K562 (cell line): Measurements from ENCODE around the gene TRIOBP. TPM values are rescaled to one million over a fixed set of nuclear protein-coding genes. Genes with fewer than 3 reads are reported as not detected.
A peak's percentile ranks its signal among the peaks of the same experiment; 100 is the strongest.

ENCODE experiments used
- ARID3B ChIP-seq: fragments of 250-450 bp; sonication (Bioruptor Pico); IDR thresholded peaks from 2 replicates; pipeline ENCODE4 v1.4.0; 2020; ENCODE audit warnings: borderline replicate concordance
- BRD4 ChIP-seq: fragments of 200-600 bp; sonication (generic); IDR thresholded peaks from 2 replicates; pipeline ENCODE4 v1.6.1; 2017; ENCODE audit warnings: inconsistent platforms
- FUS ChIP-seq: fragments of 200-400 bp; formaldehyde crosslinking; optimal IDR thresholded peaks from 2 replicates; pipeline ENCODE3; 2017; ENCODE audit warnings: low read depth, low read length
- GTF2F1 ChIP-seq: IDR thresholded peaks from 2 replicates; pipeline ENCODE4 v1.6.1; 2011; ENCODE audit warnings: low read depth, low read length, improper control_type of control experiment
- HDAC2 ChIP-seq: fragments of 450-650 bp; IDR thresholded peaks from 2 replicates; pipeline ENCODE4 v1.6.1; 2016; ENCODE audit warnings: mild to moderate bottlenecking
- IFI16 ChIP-seq: fragments of 250-450 bp; sonication (Bioruptor Pico); IDR thresholded peaks from 2 replicates; pipeline ENCODE4 v2.1.2; 2022; ENCODE audit warnings: mild to moderate bottlenecking, inconsistent platforms
- KAT8 ChIP-seq: fragments of 450-650 bp; IDR thresholded peaks from 2 replicates; pipeline ENCODE4 v1.6.1; 2016; ENCODE audit warnings: low read depth, mild to moderate bottlenecking
- MCM5 ChIP-seq: fragments of 450-650 bp; IDR thresholded peaks from 2 replicates; pipeline ENCODE4 v1.6.1; 2016; ENCODE audit warnings: low read depth
- NCOR1 ChIP-seq: fragments of 450-650 bp; IDR thresholded peaks from 2 replicates; pipeline ENCODE4 v1.6.1; 2016; ENCODE audit warnings: mild to moderate bottlenecking, moderate library complexity
- PBX2 ChIP-seq, 2 experiments: IDR thresholded peaks in 1 of 2; conservative IDR thresholded peaks in 1 of 2; 2 replicates each; pipeline ENCODE4 v1.6.1; 2016; ENCODE audit warnings: low read depth in 2 of 2, mild to moderate bottlenecking in 1 of 2, missing compliant biosample characterization in 1 of 2, missing genetic modification characterization in 1 of 2, moderate library complexity in 1 of 2
- PHB ChIP-seq: fragments of 250-450 bp; sonication (Bioruptor Pico); IDR thresholded peaks from 2 replicates; pipeline ENCODE4 v1.5.0; 2021
- SFPQ ChIP-seq: fragments of 200-400 bp; formaldehyde crosslinking; IDR thresholded peaks from 2 replicates; pipeline ENCODE4 v1.6.1; 2017; ENCODE audit warnings: mild to moderate bottlenecking, low read depth, low read length, moderate library complexity
- SLC30A9 ChIP-seq: fragments of 250-450 bp; sonication (Bioruptor Pico); IDR thresholded peaks from 2 replicates; pipeline ENCODE4 v1.8.0; 2022; ENCODE audit warnings: mild to moderate bottlenecking, moderate library complexity
- SMARCA4 ChIP-seq: fragments of 450-650 bp; IDR thresholded peaks from 2 replicates; pipeline ENCODE4 v1.6.1; 2016
- SMARCB1 ChIP-seq: IDR thresholded peaks from 2 replicates; pipeline ENCODE4 v1.6.1; 2011; ENCODE audit warnings: improper control_type of control experiment, low read depth; ENCODE audit not compliant: insufficient read length
- SMARCE1 ChIP-seq: fragments of 450-650 bp; IDR thresholded peaks from 2 replicates; pipeline ENCODE4 v1.7.1; 2016; ENCODE audit warnings: mild to moderate bottlenecking
- YY1 ChIP-seq, 3 experiments: IDR thresholded peaks; 2 replicates each; pipeline ENCODE4 v1.6.1; 2011; ENCODE audit warnings: low read length in 2 of 3, mild to moderate bottlenecking in 2 of 3, moderate library complexity in 2 of 3, borderline replicate concordance in 1 of 3, control low read depth in 1 of 3, low read depth in 1 of 3; ENCODE audit not compliant: insufficient read depth in 3 of 3, insufficient replicate concordance in 2 of 3, control insufficient read depth in 1 of 3, insufficient read length in 1 of 3; ENCODE audit errors: extremely low read depth in 1 of 3
- ZNF140 ChIP-seq: fragments of 250-450 bp; sonication (Bioruptor Pico); IDR thresholded peaks from 2 replicates; pipeline ENCODE4 v1.8.0; 2021; ENCODE audit warnings: moderate library complexity, mild to moderate bottlenecking, inconsistent platforms
- ZNF232 ChIP-seq: sonication (generic); formaldehyde crosslinking; IDR thresholded peaks from 2 replicates; pipeline ENCODE4 v1.8.0; 2022; ENCODE audit warnings: mild to moderate bottlenecking, missing genetic modification reagents
- ZNF239 ChIP-seq: fragments of 250-450 bp; sonication (Bioruptor Pico); IDR thresholded peaks from 2 replicates; pipeline ENCODE4 v1.4.0; 2020; ENCODE audit warnings: mild to moderate bottlenecking
- ZNF431 ChIP-seq: sonication (generic); formaldehyde crosslinking; IDR thresholded peaks from 2 replicates; pipeline ENCODE4 v1.8.0; 2022; ENCODE audit warnings: mild to moderate bottlenecking, missing genetic modification reagents
- ZNF511 ChIP-seq: sonication (generic); formaldehyde crosslinking; IDR thresholded peaks from 2 replicates; pipeline ENCODE4 v1.8.0; 2022; ENCODE audit warnings: mild to moderate bottlenecking, missing genetic modification reagents
- polyA plus RNA-seq, 8 experiments: library from polyadenylated mRNA; depleted of rRNA in 4 of 8; stranded (reverse) in 5 of 8; unstranded in 3 of 8; fragments of >200 nt; fragmentation: Nextera tagmentation in 2 of 8; fragmentation: Illumina TruSeq in 1 of 8; extraction: Ambion mirVana in 2 of 8; extraction: Trizol in 1 of 8; gene quantifications; 2 replicates each; pipeline versions ENCODE4 v1.2.1 to v1.2.3, GENCODE V29; 2011 to 2014; ENCODE audit warnings: inconsistent platforms in 1 of 8, missing spikeins in 1 of 8
- total RNA-seq, 7 experiments: library from RNA; depleted of rRNA in 6 of 7; stranded (reverse); fragments of >200 nt in 6 of 7; fragmentation: Illumina TruSeq in 2 of 7; extraction: Trizol in 2 of 7; gene quantifications; 2 replicates each; pipeline versions ENCODE4 v1.2.1 to v1.2.3, GENCODE V29; 2011 to 2021; ENCODE audit warnings: low replicate concordance in 1 of 7

TRIOBP gene
- total and polyA plus RNA-seq, 9 of the 15 experiments (the other 6 are each of a cell fraction or from before 2014, with no cell fraction given): 0.24 to 13.8 (median 5.5) TPM

GRCh38 chr22:37762389-37762836 lies 65.6 kb downstream of the TRIOBP start (continued):
- no peak for TF ChIP-seq PBX2 (CRISPR knock-in tag; IDR thresholded peaks at IDR 0.05; ENCODE audit: low read depth)
- no peak for TF ChIP-seq PBX2 (tag; conservative IDR thresholded peaks at IDR 0.05; ENCODE audit: low read depth)
- TF ChIP-seq SMARCA4: peak; percentile 74
- TF ChIP-seq ZNF511: no peak
- TF ChIP-seq YY1 (IDR thresholded peaks at IDR 0.05; ENCODE audit: borderline replicate concordance in 1 of 3, control insufficient read depth in 1 of 3, extremely low read depth in 1 of 3, insufficient read depth in 3 of 3, insufficient read length in 1 of 3, insufficient replicate concordance in 2 of 3, low read depth in 1 of 3, low read length in 2 of 3): no peak
- TF ChIP-seq ZNF140 (CRISPR knock-in tag): no peak
- TF ChIP-seq ARID3B (CRISPR knock-in tag): no peak
- TF ChIP-seq ZNF232: no peak
- no peak for TF ChIP-seq NCOR1
- TF ChIP-seq GTF2F1: no peak
- TF ChIP-seq ZNF239 (CRISPR knock-in tag): no peak
- TF ChIP-seq ZNF431 (CRISPR knock-in tag): no peak
- TF ChIP-seq MCM5: no peak
- TF ChIP-seq SMARCE1: peak; percentile 79; the same call in 1 of the 2 replicates
- TF ChIP-seq BRD4: no peak
- no peak for TF ChIP-seq PHB (CRISPR knock-in tag)
- TF ChIP-seq SLC30A9 (CRISPR knock-in tag): no peak
- TF ChIP-seq FUS: no peak
- TF ChIP-seq IFI16 (CRISPR knock-in tag): no peak
- no peak for TF ChIP-seq SMARCB1
- TF ChIP-seq KAT8: no peak
- no peak for TF ChIP-seq SFPQ
- peak; percentile 58; the same call in 1 of the 2 replicates for TF ChIP-seq HDAC2
